Measurements from ENCODE around the gene SLC41A1. TPM values are rescaled to one million over a fixed set of nuclear protein-coding genes. Genes with fewer than 3 reads are reported as not detected.
A peak's percentile ranks its signal among the peaks of the same experiment; 100 is the strongest.

SLC41A1 gene
- total RNA-seq, 1 donor from 2014 or later, result 34.8 TPM

DNA sequence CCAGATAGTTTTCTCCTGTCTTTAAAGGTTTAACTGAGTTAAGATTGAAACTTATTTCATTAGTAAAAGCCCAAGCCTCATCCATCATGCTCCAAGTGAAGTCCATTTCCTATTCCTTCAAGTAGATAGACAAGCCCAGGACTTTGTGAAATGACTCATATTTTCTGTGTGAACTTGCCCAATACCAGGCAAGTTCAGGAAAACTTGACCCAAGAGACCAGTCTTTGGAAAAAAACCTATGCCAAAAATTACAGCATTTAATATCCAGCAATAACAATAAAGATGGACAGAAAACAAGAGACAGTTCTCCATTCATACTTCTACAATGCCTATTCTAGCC is 37.3 kb downstream of the SLC41A1 start:
- Mint-ChIP-seq H3K9me3 (no peaks in the 10 kb centered on the region), H3K36me3 (ENCODE audit: low read depth) (peaks cover 23% of the 10 kb centered on the region), H3K27me3 (ENCODE audit: insufficient read depth) (no peaks in the 10 kb centered on the region), H3K4me1 (ENCODE audit: low read depth) (peaks cover 53% of the 10 kb centered on the region), H3K4me3 (peak overlapping the region; percentile 88), H3K27ac (peak overlapping the region; percentile 93)
- intact Hi-C loops (cut with micrococcal nuclease), result loop anchor here (1.0 to 2.0 kb wide), 4 partner anchors 38 to 143 kb away; partner anchors contain the start of genes ELK4 and SLC41A1
- no peak for DNase-seq (ENCODE audit: low spot score)

DNA sequence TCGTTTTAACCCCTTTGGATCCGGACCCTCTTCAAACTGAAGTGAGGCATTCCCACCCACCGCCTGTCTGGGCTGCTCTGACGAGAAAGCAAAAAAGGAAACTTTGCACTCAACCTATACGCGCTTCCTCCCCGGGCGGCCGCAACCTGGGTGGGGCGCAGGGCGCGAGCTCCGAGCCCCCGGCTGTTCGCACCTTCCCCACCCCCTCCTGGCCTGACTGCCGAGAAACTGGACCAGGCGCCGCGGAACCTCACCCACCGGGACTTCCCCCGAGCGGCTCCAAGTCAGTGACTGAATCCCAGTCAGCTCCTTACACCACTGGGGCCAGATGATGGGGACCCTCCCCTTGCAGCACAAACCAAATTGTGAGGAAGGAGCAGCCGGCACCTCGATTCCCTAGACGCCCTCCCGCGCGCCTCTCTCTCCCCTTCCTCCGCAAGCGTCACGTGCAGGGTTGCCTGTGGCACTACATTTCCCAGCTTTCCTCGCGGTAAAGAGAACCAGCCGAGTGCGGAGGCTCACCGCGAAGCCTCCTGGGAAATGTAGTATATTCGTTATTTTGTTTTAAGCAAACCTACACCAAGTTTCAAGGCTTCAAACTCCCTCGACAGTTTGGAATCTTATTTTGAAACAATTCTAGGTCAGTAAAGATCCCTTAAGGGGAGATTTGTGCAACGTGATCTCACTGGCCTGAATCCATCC is 37.8 kb downstream of the SLC41A1 start, which contains the start of gene RAB29:
TSS of gene RAB29 (minus strand) at position 468 of the 702 bp plus-strand sequence. CDS start 526 bp downstream, outside the sequence.
- peaks cover 59% of the 10 kb centered on the region for H3K4me1 Mint-ChIP-seq (ENCODE audit: low read depth)

DNA sequence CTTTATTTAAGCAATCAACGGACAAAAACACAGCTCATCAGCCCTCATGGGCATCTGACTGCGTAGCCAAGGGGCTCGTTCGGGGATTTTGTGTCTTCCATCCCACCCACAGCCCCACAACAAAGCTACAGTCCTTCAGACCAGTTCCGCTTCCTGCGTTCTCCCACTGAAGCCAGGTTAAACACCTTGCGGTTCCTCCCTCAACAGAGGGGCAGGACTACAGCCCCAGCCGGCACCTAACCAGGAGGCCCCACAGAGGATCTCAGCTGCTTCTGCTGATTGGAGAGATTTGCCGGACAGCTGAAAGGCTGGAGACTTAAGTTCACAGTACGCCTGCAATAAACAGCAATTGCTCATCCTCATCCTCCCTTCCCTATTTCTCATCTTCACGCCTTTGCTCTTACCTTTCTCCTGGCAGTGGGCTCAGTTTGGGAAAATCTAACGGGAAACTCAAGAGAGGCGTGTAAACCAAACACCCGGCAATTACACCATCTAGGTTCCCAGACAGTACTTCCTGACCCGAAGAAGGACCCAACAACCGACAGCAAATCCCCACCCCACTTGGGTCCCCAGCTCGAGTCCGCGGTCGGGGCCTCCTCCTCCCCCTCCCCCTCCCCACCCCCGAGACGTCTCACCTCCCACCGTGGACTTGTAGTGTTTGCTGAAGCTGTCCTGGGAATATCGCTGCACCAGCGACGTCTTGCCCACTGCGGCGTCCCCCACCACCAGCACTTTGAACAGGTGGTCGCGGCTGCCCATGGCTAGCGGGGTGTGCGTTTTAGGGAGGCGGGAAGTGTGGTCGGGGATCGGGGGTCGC is 38.6 kb downstream of the SLC41A1 start:
- DNase-seq (ENCODE audit: low spot score), result peak; percentile 42
- Mint-ChIP-seq H3K27ac (peak overlapping the region; percentile 92), H3K27me3 (ENCODE audit: insufficient read depth) (no peaks in the 10 kb centered on the region), H3K9me3 (no peaks in the 10 kb centered on the region), H3K4me3 (peak overlapping the region; percentile 88), H3K4me1 (ENCODE audit: low read depth) (peaks cover 63% of the 10 kb centered on the region), H3K36me3 (ENCODE audit: low read depth) (peaks cover 34% of the 10 kb centered on the region)
- intact Hi-C loops (cut with micrococcal nuclease), result loop anchor here (1.0 to 5.0 kb wide), 5 partner anchors 39 to 182 kb away; partner anchors contain the start of genes ELK4 and SLC41A1

More for the DNA sequence above, 37.8 kb downstream of the SLC41A1 start, which contains the start of gene RAB29:
- Mint-ChIP-seq H3K27ac (peak within 1 kb of the TSS; percentile 93), H3K9me3 (no peaks in the 10 kb centered on the region), H3K27me3 (ENCODE audit: insufficient read depth) (no peaks in the 10 kb centered on the region), H3K36me3 (ENCODE audit: low read depth) (peaks cover 27% of the 10 kb centered on the region), H3K4me3 (peak within 1 kb of the TSS; percentile 88)
- intact Hi-C loops (cut with micrococcal nuclease), result loop anchor here (1.0 to 2.0 kb wide), 4 partner anchors 38 to 143 kb away; partner anchors contain the start of genes ELK4 and SLC41A1
- DNase-seq (ENCODE audit: low spot score), result peak; percentile 82

DNA sequence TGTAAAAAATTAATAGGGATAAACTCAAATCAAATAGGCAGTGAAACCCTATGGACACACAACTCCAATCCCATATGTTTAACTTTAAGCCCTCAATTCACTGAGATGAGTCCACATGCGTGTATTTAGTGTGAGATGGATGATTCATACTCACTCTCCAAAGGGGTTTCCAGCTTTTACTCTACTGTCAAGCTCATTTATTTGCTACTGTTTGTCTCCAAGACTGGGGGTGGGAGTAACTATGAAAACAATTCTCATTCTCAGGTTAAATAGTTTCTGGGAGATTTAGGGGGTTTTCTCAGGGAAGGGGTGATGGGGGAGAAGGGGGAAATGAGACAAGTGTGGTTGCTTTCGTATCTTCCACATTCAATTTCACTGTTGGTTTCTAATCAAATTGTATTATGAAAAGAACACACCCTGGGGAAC is 40.4 kb downstream of the SLC41A1 start:
- no peak for DNase-seq (ENCODE audit: low spot score)
- intact Hi-C loops (cut with micrococcal nuclease), result loop anchor here (1.0 to 5.0 kb wide), 4 partner anchors 22 to 180 kb away; partner anchors contain the start of gene NUCKS1
- Mint-ChIP-seq H3K27ac (peak overlapping the region; percentile 92), H3K4me3 (peak overlapping the region; percentile 88), H3K36me3 (ENCODE audit: low read depth) (peaks cover 44% of the 10 kb centered on the region), H3K27me3 (ENCODE audit: insufficient read depth) (no peaks in the 10 kb centered on the region), H3K4me1 (ENCODE audit: low read depth) (peaks cover 67% of the 10 kb centered on the region), H3K9me3 (no peaks in the 10 kb centered on the region)

DNA sequence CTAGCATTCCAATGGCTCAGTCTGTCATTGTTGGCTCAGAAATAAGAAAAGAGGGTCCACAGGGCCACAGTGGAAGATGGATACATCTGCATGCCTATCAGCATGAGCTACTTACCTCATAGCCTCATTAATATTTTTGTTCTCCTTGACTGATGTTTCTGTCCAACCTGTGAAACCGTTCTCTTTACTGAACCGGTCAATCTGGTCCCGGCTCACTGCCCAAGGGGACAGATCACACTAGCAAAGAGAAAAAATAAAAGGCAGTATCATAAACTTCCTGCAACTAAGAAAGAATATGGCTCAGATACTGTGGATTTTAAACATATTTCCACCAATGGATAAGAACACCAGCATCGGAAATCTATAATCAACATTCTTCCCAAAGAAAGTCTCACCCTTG is 42.4 kb downstream of the SLC41A1 start:
- Mint-ChIP-seq H3K9me3 (no peaks in the 10 kb centered on the region), H3K4me3 (peak overlapping the region; percentile 37), H3K27me3 (ENCODE audit: insufficient read depth) (no peaks in the 10 kb centered on the region), H3K4me1 (ENCODE audit: low read depth) (peaks cover 72% of the 10 kb centered on the region), H3K27ac (peak overlapping the region; percentile 74), H3K36me3 (ENCODE audit: low read depth) (peaks cover 54% of the 10 kb centered on the region)
- no peak for DNase-seq (ENCODE audit: low spot score)
- intact Hi-C loops (cut with micrococcal nuclease), result loop anchor here (5.0 kb wide), 1 partner anchor 178 kb away; no protein-coding TSS in a partner anchor

DNA sequence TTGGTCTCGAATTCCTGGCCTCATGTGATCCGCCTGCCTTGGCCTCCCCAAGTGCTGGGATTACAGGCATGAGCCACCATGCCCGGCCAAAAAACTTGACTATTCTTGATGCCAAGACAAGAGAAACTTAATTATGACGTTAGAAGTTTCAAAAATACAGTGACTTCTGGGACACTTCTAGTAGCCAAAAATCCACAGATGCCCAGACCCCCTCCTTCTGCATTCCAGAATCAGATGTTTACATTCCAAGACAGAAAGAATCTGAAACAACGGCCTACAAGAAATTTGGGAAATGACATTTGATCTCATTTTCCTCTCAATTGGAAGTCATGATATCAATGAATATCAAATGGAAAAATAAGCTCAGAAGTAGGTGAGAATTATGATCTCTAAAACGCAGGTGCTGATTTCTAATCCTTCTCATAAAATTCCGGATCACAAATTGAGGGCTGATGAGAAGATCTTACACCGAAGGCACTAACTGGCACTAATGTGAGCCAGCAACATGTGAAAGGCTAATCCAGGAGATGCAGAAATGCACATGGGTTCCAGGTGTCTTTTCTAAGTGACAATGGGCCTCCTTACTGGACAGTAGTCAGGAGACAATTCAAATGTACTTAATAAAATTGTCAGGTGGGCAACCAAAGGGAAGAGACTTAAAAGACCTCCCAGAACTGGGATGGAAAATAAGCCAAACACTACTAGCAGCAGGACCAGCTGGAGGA is 43.2 kb downstream of the SLC41A1 start:
- no peaks in the 10 kb centered on the region for H3K27me3 Mint-ChIP-seq (ENCODE audit: insufficient read depth)
- no peak overlapping the region for H3K4me3 Mint-ChIP-seq
- H3K4me1 Mint-ChIP-seq (ENCODE audit: low read depth), result peaks cover 68% of the 10 kb centered on the region
- intact Hi-C loops (cut with micrococcal nuclease), result loop anchor here (5.0 kb wide), 1 partner anchor 178 kb away; no protein-coding TSS in a partner anchor
- no peak for DNase-seq (ENCODE audit: low spot score)
- peaks cover 58% of the 10 kb centered on the region for H3K36me3 Mint-ChIP-seq (ENCODE audit: low read depth)
- no peaks in the 10 kb centered on the region for H3K9me3 Mint-ChIP-seq
- no peak overlapping the region for H3K27ac Mint-ChIP-seq

DNA sequence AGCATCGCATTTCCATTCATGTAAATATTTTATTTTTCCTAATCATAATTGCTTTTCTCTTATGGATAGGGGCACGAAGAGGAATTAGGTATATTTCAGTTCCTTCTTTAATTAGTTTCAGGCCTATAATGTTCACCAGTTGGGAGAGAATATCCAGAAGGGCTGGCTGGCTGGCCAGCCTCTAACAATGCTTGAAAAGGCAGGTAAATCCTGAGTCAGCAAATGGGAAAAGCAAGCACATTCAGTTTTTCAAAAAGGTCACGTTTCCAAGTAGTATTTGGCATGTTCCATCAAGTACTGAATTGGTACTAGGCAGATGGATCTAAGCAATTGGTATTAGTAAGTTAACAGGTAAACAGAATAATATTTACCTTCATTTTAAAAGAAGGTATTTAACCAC is 45.8 kb downstream of the SLC41A1 start:
- Mint-ChIP-seq H3K4me3 (no peak overlapping the region), H3K27me3 (ENCODE audit: insufficient read depth) (no peaks in the 10 kb centered on the region), H3K36me3 (ENCODE audit: low read depth) (peaks cover 44% of the 10 kb centered on the region), H3K27ac (no peak overlapping the region), H3K4me1 (ENCODE audit: low read depth) (peaks cover 49% of the 10 kb centered on the region), H3K9me3 (no peaks in the 10 kb centered on the region)
- DNase-seq (ENCODE audit: low spot score), result no peak
- intact Hi-C loops (cut with micrococcal nuclease), result no loop called here

DNA sequence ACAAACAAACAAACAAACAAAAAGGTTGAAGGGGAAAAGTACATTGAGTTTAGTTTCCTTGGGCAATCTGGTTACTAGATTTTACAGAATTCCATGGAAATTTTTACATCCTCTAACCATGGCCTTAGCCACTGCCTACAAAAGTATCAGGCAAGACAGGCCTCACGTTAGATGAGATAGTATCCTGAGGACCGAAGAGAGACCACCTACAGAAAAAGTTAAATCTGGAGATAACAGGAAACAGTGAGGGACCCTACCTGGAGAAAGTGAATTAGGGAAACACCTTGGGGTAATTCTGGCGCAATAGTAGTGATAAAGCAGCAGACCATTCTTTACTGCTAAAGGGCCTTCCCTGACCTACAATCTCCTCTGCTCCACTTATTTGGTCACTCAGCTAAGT is 46.4 kb downstream of the SLC41A1 start:
- intact Hi-C loops (cut with micrococcal nuclease), result no loop called here
- Mint-ChIP-seq H3K27me3 (ENCODE audit: insufficient read depth) (no peaks in the 10 kb centered on the region), H3K27ac (peak overlapping the region; percentile 29), H3K9me3 (no peaks in the 10 kb centered on the region), H3K4me3 (no peak overlapping the region), H3K36me3 (ENCODE audit: low read depth) (peaks cover 44% of the 10 kb centered on the region), H3K4me1 (ENCODE audit: low read depth) (peaks cover 43% of the 10 kb centered on the region)
- DNase-seq (ENCODE audit: low spot score), result no peak

DNA sequence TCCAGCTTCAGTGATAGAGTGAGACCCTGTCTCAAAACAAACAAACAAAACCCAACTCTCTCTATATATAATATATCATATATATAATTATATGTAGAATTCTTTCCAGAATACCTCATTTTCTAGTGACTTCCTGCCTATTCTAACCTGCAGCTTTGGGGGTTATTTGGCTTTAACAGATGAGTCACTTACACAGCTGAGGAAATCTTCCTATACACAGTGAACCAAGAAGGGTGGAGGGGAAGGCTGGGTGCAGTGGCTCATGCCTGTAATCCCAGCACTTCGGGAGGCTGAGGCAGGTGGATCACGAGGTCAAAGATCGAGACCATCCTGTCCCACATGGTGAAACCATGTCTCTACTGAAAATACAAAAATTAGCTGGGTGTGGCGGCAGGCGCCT is 47.0 kb downstream of the SLC41A1 start:
- intact Hi-C loops (cut with micrococcal nuclease), result no loop called here
- Mint-ChIP-seq H3K27me3 (ENCODE audit: insufficient read depth) (no peaks in the 10 kb centered on the region), H3K27ac (peak overlapping the region; percentile 29), H3K9me3 (no peaks in the 10 kb centered on the region), H3K4me1 (ENCODE audit: low read depth) (peaks cover 38% of the 10 kb centered on the region), H3K36me3 (ENCODE audit: low read depth) (peaks cover 41% of the 10 kb centered on the region), H3K4me3 (no peak overlapping the region)
- DNase-seq (ENCODE audit: low spot score), result no peak

DNA sequence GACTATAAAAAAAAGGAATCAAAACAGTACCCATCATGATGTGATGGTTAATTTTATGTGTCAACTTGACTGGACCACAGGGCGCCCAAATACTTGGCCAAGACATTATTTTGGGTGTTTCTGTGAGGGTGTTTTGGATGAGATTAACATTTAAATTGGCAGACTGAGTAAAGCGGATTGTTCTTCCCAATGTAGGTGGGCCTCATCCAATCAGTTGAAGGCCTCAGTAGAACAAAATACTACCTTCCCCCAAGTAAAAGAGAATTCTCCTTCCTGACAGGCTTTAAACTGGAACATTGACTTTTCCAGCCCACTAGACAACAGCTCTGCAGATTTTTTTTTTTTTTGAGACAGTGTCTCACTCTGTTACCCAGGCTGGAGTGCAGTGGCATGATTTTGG is 48.4 kb downstream of the SLC41A1 start:
- H3K27ac Mint-ChIP-seq, result no peak overlapping the region
- intact Hi-C loops (cut with micrococcal nuclease), result no loop called here
- H3K9me3 Mint-ChIP-seq, result no peaks in the 10 kb centered on the region
- no peaks in the 10 kb centered on the region for H3K27me3 Mint-ChIP-seq (ENCODE audit: insufficient read depth)
- peaks cover 31% of the 10 kb centered on the region for H3K36me3 Mint-ChIP-seq (ENCODE audit: low read depth)
- DNase-seq (ENCODE audit: low spot score), result no peak
- H3K4me1 Mint-ChIP-seq (ENCODE audit: low read depth), result peaks cover 27% of the 10 kb centered on the region
- no peak overlapping the region for H3K4me3 Mint-ChIP-seq

DNA sequence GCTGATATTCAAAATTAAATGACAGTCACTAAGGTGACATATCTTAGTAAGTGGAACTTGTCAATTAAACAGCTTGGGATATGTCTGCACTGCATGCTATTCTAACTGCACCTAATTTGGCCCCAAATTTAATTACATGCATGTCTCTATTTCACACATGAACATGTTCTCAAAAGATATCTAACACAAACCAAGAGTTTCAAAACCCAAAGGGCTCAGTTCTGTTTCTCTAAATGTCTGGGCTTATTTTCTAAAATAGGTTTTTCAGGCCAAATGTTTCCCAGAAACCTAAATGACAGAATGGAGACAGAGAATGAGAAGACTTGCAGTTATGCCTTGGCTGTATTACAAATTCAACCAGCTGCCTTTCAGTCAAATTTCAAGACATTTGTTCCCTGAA is 49.0 kb downstream of the SLC41A1 start:
- peaks cover 27% of the 10 kb centered on the region for H3K36me3 Mint-ChIP-seq (ENCODE audit: low read depth)
- H3K9me3 Mint-ChIP-seq, result no peaks in the 10 kb centered on the region
- intact Hi-C loops (cut with micrococcal nuclease), result no loop called here
- no peak for DNase-seq (ENCODE audit: low spot score)
- H3K4me3 Mint-ChIP-seq, result no peak overlapping the region
- no peaks in the 10 kb centered on the region for H3K27me3 Mint-ChIP-seq (ENCODE audit: insufficient read depth)
- H3K4me1 Mint-ChIP-seq (ENCODE audit: low read depth), result peaks cover 27% of the 10 kb centered on the region
- H3K27ac Mint-ChIP-seq, result no peak overlapping the region

DNA sequence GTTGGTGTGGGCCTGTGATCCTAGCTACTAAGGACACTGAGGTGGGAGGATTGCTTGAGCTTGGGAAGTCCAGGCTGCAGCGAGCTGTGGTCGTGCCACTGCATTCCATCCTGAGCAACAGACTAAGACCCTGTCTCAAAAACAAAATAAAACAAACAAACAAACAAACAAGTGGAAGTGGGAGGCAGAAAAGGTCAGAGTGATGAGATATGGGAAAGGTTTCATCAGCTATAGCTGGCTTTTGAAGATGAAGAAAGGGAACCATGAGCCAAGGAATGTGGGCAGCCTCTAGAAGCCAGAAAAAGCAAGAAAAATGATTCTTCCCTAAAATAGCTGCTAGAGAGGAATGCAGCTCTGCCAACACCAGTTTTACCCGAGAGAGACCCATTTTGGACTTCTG is 52.4 kb downstream of the SLC41A1 start:
- peaks cover 11% of the 10 kb centered on the region for H3K4me1 Mint-ChIP-seq (ENCODE audit: low read depth)
- no peak overlapping the region for H3K27ac Mint-ChIP-seq
- intact Hi-C loops (cut with micrococcal nuclease), result loop anchor here (1.0 kb wide), 1 partner anchor 10 kb away; the partner anchor contains the start of gene NUCKS1
- no peaks in the 10 kb centered on the region for H3K27me3 Mint-ChIP-seq (ENCODE audit: insufficient read depth)
- peaks cover 13% of the 10 kb centered on the region for H3K36me3 Mint-ChIP-seq (ENCODE audit: low read depth)
- no peak overlapping the region for H3K4me3 Mint-ChIP-seq
- no peak for DNase-seq (ENCODE audit: low spot score)
- H3K9me3 Mint-ChIP-seq, result no peaks in the 10 kb centered on the region
